ENCODE measurements around the gene SHLD1.

Gene SHLD1

DNA sequence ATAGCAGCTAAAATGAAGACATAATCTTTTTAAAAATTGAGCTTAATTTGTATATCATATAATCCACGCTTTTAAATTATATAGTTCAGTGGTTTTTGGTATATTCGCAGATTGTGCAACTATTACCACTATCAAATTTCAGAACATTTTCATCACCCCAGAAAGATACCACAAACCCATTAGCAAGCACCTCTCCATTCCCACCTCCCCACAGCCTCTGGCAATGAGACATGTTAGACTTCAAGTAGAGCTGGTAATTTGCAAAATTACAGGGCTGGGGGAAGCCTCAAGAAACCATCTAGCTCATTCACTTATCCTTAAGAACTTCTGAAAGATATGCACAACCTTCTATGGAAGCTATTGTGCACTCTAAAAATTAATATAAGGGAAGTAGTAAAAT lies 163.0 kb downstream of the SHLD1 start:
- no peaks in the 10 kb centered on the region for H3K9me3 Mint-ChIP-seq

More for the DNA sequence above, 163.0 kb downstream of the SHLD1 start:
- Mint-ChIP-seq H3K4me1 (peaks cover 12% of the 10 kb centered on the region), H3K27ac (no peak overlapping the region), H3K36me3 (no peaks in the 10 kb centered on the region), H3K27me3 (peaks cover 52% of the 10 kb centered on the region), H3K4me3 (no peak overlapping the region)
- CTCF ChIA-PET, result no interaction called here
- DNase-seq, result no peak

Data from activated naive CD4-positive, alpha-beta T cell treated with anti-CD3 and anti-CD28 coated beads, Interleukin-2, amount 10 ng/mL, durations not matched to agents 7 days and 5 days (primary cell).